Lung (tissue), 12 donors: ENCODE results near the gene CBFA2T2. TPM values are rescaled to one million over a fixed set of nuclear protein-coding genes. Genes with fewer than 3 reads are reported as not detected.
A peak's percentile ranks its signal among the peaks of the same experiment; 100 is the strongest.

Experiments used
- ATAC-seq: fragments of 200-7000 bp; cut with Tn5 transposase; one replicate; pipeline ENCODE4 v1.9.1; 2020; ENCODE audit warnings: moderate number of reproducible peaks; ENCODE audit not compliant: insufficient read depth, low FRiP score
- DNase-seq, 3 donors: peaks; one replicate each; pipeline ENCODE4 v3.0.0-alpha.2; 2013 to 2017
- H3K27ac ChIP-seq, 2 donors: one replicate each; pipeline ENCODE4 v1.5.1; 2013; ENCODE audit warnings: mild to moderate bottlenecking in 2 of 2, moderate library complexity in 2 of 2, control low read depth in 1 of 2, inconsistent platforms in 1 of 2, low read depth in 1 of 2, low read length in 1 of 2
- H3K27me3 ChIP-seq, 3 donors: one replicate each; pipeline ENCODE4 v1.5.1; 2013; ENCODE audit warnings: low read length in 2 of 3; ENCODE audit not compliant: control insufficient read depth in 3 of 3, insufficient read depth in 3 of 3
- H3K36me3 ChIP-seq, 4 donors: one replicate each; pipeline ENCODE4 v1.5.1; 2013; ENCODE audit warnings: low read length in 4 of 4, mild to moderate bottlenecking in 1 of 4, moderate library complexity in 1 of 4; ENCODE audit not compliant: control insufficient read depth in 4 of 4, insufficient read depth in 4 of 4
- H3K4me1 ChIP-seq, 5 donors: one replicate each; pipeline ENCODE4 v1.5.1; 2013; ENCODE audit warnings: low read length in 5 of 5, mild to moderate bottlenecking in 2 of 5, moderate library complexity in 1 of 5; ENCODE audit not compliant: control insufficient read depth in 5 of 5, insufficient read depth in 5 of 5
- H3K4me3 ChIP-seq: one replicate; pipeline ENCODE4 v1.5.1; 2013; ENCODE audit warnings: mild to moderate bottlenecking, control low read depth, moderate library complexity
- H3K9ac ChIP-seq, 2 donors: one replicate each; pipeline ENCODE4 v1.5.1; 2013; ENCODE audit warnings: low read length in 2 of 2, control low read depth in 1 of 2; ENCODE audit not compliant: insufficient read depth in 1 of 2
- H3K9me3 ChIP-seq, 4 donors: one replicate each; pipeline ENCODE4 v1.5.1; 2013; ENCODE audit warnings: low read length in 3 of 4, mild to moderate bottlenecking in 1 of 4, moderate library complexity in 1 of 4; ENCODE audit not compliant: control insufficient read depth in 4 of 4, insufficient read depth in 3 of 4
- WGBS, 2 donors: extraction: QIAGEN DNeasy Blood & Tissue Kit; methylation state at CpG; one replicate each; pipeline ENCODE4 v1.1.7; 2013; 5-methylcytosine and 5-hydroxymethylcytosine counted together
- polyA plus RNA-seq, 2 donors: library from polyadenylated mRNA; stranded (reverse); fragments of 200-250 nt; gene quantifications; one replicate each; pipeline ENCODE4 v1.2.1, GENCODE V29; 2013
- total RNA-seq, 2 donors: library from RNA; depleted of rRNA in 1 of 2; stranded (reverse); fragments of >200 nt in 1 of 2; gene quantifications; one replicate each; pipeline ENCODE4 v1.2.1, GENCODE V29; 2014 to 2021
- TF ChIP-seq, protein P1 (sequence below): IDR thresholded peaks from 2 replicates; pipeline ENCODE4 v1.5.1; 2012; ENCODE audit warnings: mild to moderate bottlenecking; ENCODE audit errors: control extremely low read depth, extremely low read depth
- donor health status: control.
- donor health status: control.
- donor health status: Bipolar disorder and iron deficiency.
- donor health status: healthy.
- donor health status: DM: yes; HTN: yes; CAD: no.

CBFA2T2 gene
- total and polyA plus RNA-seq, 4 donors = 5.1 to 19.1 (median 8.2) TPM

- no peaks in the 10 kb centered on the region for H3K27me3 ChIP-seq
- peaks cover 0 to 25% (median 18%) of the 10 kb centered on the region in 5 donors for H3K4me1 ChIP-seq
- H3K4me3 ChIP-seq = no peak overlapping the region
- no peak overlapping the region for H3K9ac ChIP-seq
- H3K9me3 ChIP-seq = no peaks in the 10 kb centered on the region
- peak overlapping the region in 1 of 2 donors; percentile 13 for H3K27ac ChIP-seq
- ATAC-seq (no peak), DNase-seq (no peak)
- H3K36me3 ChIP-seq = no peaks in the 10 kb centered on the region
- TF ChIP-seq, protein P1, sequence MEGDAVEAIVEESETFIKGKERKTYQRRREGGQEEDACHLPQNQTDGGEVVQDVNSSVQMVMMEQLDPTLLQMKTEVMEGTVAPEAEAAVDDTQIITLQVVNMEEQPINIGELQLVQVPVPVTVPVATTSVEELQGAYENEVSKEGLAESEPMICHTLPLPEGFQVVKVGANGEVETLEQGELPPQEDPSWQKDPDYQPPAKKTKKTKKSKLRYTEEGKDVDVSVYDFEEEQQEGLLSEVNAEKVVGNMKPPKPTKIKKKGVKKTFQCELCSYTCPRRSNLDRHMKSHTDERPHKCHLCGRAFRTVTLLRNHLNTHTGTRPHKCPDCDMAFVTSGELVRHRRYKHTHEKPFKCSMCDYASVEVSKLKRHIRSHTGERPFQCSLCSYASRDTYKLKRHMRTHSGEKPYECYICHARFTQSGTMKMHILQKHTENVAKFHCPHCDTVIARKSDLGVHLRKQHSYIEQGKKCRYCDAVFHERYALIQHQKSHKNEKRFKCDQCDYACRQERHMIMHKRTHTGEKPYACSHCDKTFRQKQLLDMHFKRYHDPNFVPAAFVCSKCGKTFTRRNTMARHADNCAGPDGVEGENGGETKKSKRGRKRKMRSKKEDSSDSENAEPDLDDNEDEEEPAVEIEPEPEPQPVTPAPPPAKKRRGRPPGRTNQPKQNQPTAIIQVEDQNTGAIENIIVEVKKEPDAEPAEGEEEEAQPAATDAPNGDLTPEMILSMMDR = no peak
- 68 to 70% methylated on average over 8 of the region's 8 CpGs for WGBS, 2 donors
Observed at GRCh38 chr20:33687370-33687915, 197.5 kb downstream of the CBFA2T2 start.

GRCh38 chr20:33687993-33688937, 198.4 kb downstream of the CBFA2T2 start:
- no peaks in the 10 kb centered on the region for H3K36me3 ChIP-seq
- H3K9me3 ChIP-seq = no peaks in the 10 kb centered on the region
- no peaks in the 10 kb centered on the region for H3K27me3 ChIP-seq
- no peak overlapping the region for H3K4me3 ChIP-seq
- H3K4me1 ChIP-seq = peaks cover 0 to 25% (median 18%) of the 10 kb centered on the region in 5 donors
- no peak for DNase-seq
- H3K27ac ChIP-seq = peak overlapping the region in 1 of 2 donors; percentile 35
- ATAC-seq = no peak
- no peak overlapping the region for H3K9ac ChIP-seq
- TF ChIP-seq, protein P1 = no peak
- 79 to 98% methylated on average over 3 of the region's 3 CpGs for WGBS, 2 donors

DNA sequence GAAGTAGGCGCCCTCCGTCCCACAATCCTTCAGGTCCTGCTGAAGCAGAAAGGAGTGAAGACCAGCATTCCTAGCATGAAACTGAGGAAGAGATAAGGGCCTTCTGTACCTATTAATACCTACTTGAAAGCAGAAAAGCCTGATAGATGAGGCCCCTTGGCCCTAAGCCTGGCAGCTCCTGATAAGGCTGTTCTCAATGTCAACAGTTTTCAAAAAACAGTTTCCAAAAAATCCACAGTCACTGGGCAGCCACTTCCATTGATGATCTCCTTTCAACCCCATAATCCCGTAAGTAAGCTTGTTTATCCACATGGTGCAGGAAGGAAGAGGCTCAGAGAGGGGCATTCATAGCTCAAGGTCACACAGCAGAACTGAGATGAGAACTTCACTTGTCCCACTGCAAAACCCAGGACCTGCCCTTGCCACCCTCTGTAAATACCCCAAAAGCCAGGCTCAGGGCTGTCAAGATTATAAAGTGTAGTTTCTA, 199.1 kb downstream of the CBFA2T2 start:
- peak in 2 of 3 donors; percentile 37 to 67 for DNase-seq
- Histone ChIP-seq H3K27me3 (no peaks in the 10 kb centered on the region), H3K9me3 (no peaks in the 10 kb centered on the region), H3K4me3 (no peak overlapping the region), H3K27ac (peak overlapping the region in 1 of 2 donors; percentile 24), H3K36me3 (no peaks in the 10 kb centered on the region), H3K4me1 (peaks cover 0 to 27% (median 21%) of the 10 kb centered on the region in 5 donors), H3K9ac (no peak overlapping the region)
- WGBS, 2 donors = 62 to 94% methylated on average over 3 of the region's 3 CpGs
- no peak for ATAC-seq
- TF ChIP-seq, protein P1 = no peak
